Kidney (tissue), 14 donors: ENCODE results near the gene SH3BP5. TPM values are rescaled to one million over a fixed set of nuclear protein-coding genes. Genes with fewer than 3 reads are reported as not detected.

ENCODE experiments used
- DNase-seq, 5 donors: peaks; one replicate each; pipeline ENCODE4 v3.0.0-alpha.2; 2013 to 2020
- FAIRE-seq: peaks from 2 replicates; lab custom pipeline; 2012; peaks lifted over from hg19 to GRCh38; lab: Jason Lieb, UNC
- H3K27ac ChIP-seq, 2 donors: one replicate each; pipeline ENCODE4 v1.7.0; 2013; ENCODE audit warnings: low read depth in 2 of 2, low read length in 2 of 2, inconsistent platforms in 1 of 2
- H3K27me3 ChIP-seq: one replicate; pipeline ENCODE4 v1.7.1; 2013; ENCODE audit warnings: low read length, inconsistent platforms; ENCODE audit not compliant: control insufficient read depth, insufficient read depth
- H3K36me3 ChIP-seq, 3 donors: one replicate each; pipeline versions ENCODE4 v1.7.0 to v1.7.1; 2013; ENCODE audit warnings: low read length in 3 of 3, control low read depth in 1 of 3, inconsistent platforms in 1 of 3; ENCODE audit not compliant: insufficient read depth in 3 of 3, control insufficient read depth in 2 of 3
- H3K4me1 ChIP-seq, 3 donors: one replicate each; pipeline versions ENCODE4 v1.7.0 to v1.7.1; 2013; ENCODE audit warnings: low read length in 3 of 3, inconsistent platforms in 1 of 3, low read depth in 1 of 3; ENCODE audit not compliant: control insufficient read depth in 2 of 3, insufficient read depth in 2 of 3
- H3K4me3 ChIP-seq, 3 donors: one replicate each; pipeline versions ENCODE4 v1.7.0 to v1.8.1; 2013; ENCODE audit warnings: low read length in 3 of 3, control low read depth in 1 of 3, inconsistent platforms in 1 of 3
- H3K9ac ChIP-seq, 3 donors: one replicate each; pipeline versions ENCODE4 v1.7.0 to v1.7.1; 2013; ENCODE audit warnings: low read length in 3 of 3, control low read depth in 1 of 3, inconsistent platforms in 1 of 3
- H3K9me3 ChIP-seq, 3 donors: one replicate each; pipeline versions ENCODE4 v1.7.0 to v1.7.1; 2013; ENCODE audit warnings: low read length in 3 of 3, control low read depth in 1 of 3, inconsistent platforms in 1 of 3; ENCODE audit not compliant: control insufficient read depth in 2 of 3, insufficient read depth in 1 of 3
- CTCF ChIP-seq: IDR thresholded peaks from 3 replicates; pipeline ENCODE4 v1.5.1; 2012; ENCODE audit warnings: mild to moderate bottlenecking, moderate library complexity, borderline replicate concordance; ENCODE audit not compliant: insufficient read depth; ENCODE audit errors: extremely low read depth
- intact Hi-C: fragments of 100-400 bp; cut with DNase I; formaldehyde crosslinking; loops from one replicate; pipeline ENCODE4 v1.11.1; 2022
- polyA plus RNA-seq: library from polyadenylated mRNA; stranded (reverse); fragments of 350-450 nt; fragmentation: Illumina TruSeq; extraction: RNeasy Lipid Tissue Mini Kit (QIAGEN cat#74804); gene quantifications from one replicate; pipeline ENCODE4 v1.2.3, GENCODE V29; 2014; ENCODE audit warnings: low read depth, low replicate concordance; ENCODE audit not compliant: insufficient read depth
- total RNA-seq: library from RNA; stranded (reverse); fragmentation: NEBNext Ultra II Directional; extraction: Animal tissue kit (Norgen Biotek cat#: 25700); gene quantifications from one replicate; pipeline ENCODE4 v1.2.1, GENCODE V29; 2021
- donor health status: control.
- donor health status: control.
- donor health status: control.
- donor health status: control.
- donor health status: control.
- donor health status: DM: yes; HTN: yes; CAD: no.
- donor health status: Normal renal cell carcinoma (clear cell type).

The SH3BP5 gene
- total and polyA plus RNA-seq, 2 donors from 2014 or later: 39.1 to 109 TPM

- TF ChIP-seq CTCF: no peak
- no peaks in the 10 kb centered on the region for H3K9me3 ChIP-seq
- H3K4me1 ChIP-seq: peaks cover 7 to 38% (median 24%) of the 10 kb centered on the region in 3 donors
- H3K27ac ChIP-seq: peak overlapping the region; percentile 52 to 72
- no peak overlapping the region for H3K4me3 ChIP-seq
- H3K9ac ChIP-seq: no peak overlapping the region
- intact Hi-C loops: no loop called here
- FAIRE-seq (no peak), DNase-seq (no peak)
- H3K27me3 ChIP-seq: no peaks in the 10 kb centered on the region
- H3K36me3 ChIP-seq: no peaks in the 10 kb centered on the region
These were observed 41.6 kb downstream of the SH3BP5 start for GRCh38 chr3:15290736-15291135.

- no peak overlapping the region for H3K4me3 ChIP-seq
- intact Hi-C loops: no loop called here
- DNase-seq: no peak
- no peaks in the 10 kb centered on the region for H3K27me3 ChIP-seq
- TF ChIP-seq CTCF: no peak
- no peak overlapping the region for H3K27ac ChIP-seq
- peaks cover 7 to 33% (median 21%) of the 10 kb centered on the region in 3 donors for H3K4me1 ChIP-seq
- H3K9ac ChIP-seq: no peak overlapping the region
- no peaks in the 10 kb centered on the region for H3K36me3 ChIP-seq
- H3K9me3 ChIP-seq: no peaks in the 10 kb centered on the region
- FAIRE-seq: no peak
These were observed 42.7 kb downstream of the SH3BP5 start for GRCh38 chr3:15289661-15290060.

GRCh38 chr3:15288331-15289035 is 43.9 kb downstream of the SH3BP5 start:
- intact Hi-C loops: no loop called here
- Histone ChIP-seq H3K36me3 (no peaks in the 10 kb centered on the region), H3K4me3 (no peak overlapping the region), H3K27ac (peak overlapping the region in 1 of 2 donors; percentile 48), H3K9ac (no peak overlapping the region), H3K9me3 (no peaks in the 10 kb centered on the region), H3K4me1 (peaks cover 6 to 25% (median 20%) of the 10 kb centered on the region in 3 donors), H3K27me3 (no peaks in the 10 kb centered on the region)
- DNase-seq (no peak), FAIRE-seq (no peak)
- TF ChIP-seq CTCF: no peak
